AML-193 (cell line): ENCODE results near the gene MCF2L2.
A peak's percentile ranks its signal among the peaks of the same experiment; 100 is the strongest.

Source experiments
- DNase-seq, 2 experiments: peaks; one replicate each; lab custom pipeline; 2025; lab: John Stamatoyannopoulos, UW

Gene MCF2L2

GRCh38 chr3:183293966-183294365 is 134.5 kb downstream of the MCF2L2 start:
- no peak for DNase-seq

- no peak for DNase-seq
Measured at GRCh38 chr3:183291497-183292031, 136.9 kb downstream of the MCF2L2 start.

- DNase-seq, result no peak
Measured at GRCh38 chr3:183290216-183290615, 138.2 kb downstream of the MCF2L2 start.

DNA sequence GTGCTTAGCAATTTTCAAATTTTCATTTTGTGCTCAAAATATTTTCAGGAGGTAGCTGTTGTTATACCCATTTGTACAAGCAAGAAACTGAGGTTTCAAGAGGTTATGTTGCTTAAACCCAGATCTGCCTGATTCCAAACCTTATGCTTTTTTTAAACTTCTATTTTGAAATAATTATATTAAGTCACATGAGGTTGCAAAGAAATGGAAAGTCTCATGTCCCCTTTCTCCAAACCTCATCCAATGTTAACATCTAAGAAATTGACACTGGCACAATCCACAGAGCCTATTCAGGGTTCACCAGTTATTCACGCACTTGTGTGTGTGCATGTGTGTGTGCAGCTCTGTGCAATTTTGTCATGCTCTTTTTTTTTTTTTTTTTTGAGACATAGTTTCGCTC is 140.3 kb downstream of the MCF2L2 start:
- DNase-seq, result no peak

DNA sequence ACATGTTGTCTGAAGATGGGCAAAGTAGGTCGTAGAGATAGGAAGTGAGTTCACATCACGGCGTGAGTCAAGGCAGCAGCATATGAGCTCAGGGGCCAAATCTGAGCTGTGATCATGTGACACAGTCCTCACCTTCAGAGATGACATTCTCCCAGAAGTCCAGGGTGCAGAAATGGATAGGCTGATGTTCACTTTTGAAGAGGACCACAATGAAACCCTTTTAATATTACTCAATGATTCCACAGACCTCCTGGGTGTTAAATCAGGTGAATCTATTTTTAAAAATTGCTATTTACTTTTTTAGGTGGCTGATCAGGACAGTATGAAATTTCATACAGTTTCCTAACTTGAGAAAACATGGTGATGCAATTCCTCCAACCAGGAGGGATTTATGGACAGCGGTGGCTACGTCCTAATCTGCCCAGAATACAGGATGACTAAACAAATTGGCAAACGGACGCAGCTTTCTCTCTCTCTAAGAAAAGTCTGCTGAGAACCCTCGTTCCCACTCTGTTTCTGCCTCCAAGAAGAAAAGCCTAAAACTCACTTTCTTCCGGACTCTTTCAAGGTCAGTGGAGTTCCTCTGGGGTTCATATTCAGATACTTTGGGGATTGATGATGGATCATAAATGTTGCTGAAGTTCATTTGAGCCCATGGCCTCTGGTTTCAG is 141.0 kb downstream of the MCF2L2 start:
- no peak for DNase-seq

DNA sequence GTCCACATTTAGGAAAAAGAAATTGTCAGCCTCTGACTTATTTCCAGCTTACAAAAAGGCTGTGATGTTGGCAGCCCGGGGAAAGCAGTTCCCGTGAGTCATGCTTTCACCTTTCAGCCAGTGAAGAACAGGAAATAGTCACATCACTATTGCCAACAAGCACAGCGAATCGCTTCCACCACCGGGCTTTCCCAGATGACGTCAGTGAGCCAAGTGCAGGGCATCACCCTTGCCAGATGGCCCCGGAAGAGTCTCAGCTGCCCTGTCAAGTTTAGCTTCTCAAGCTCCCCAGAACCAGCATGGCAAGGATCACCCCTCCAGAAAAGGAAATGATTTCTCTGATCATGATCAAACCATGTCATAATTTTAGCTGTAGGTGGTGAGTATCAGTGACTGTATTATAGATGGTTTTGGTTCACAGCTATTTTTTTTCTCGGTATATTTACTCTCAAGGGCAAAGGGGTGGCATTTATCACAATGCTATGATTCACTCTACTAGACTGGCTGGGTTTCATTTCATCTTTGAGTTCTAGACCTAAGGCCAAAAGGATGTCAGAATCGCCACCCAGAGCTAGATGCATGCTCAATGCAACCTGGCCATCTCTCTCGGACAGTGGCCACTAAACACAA is 142.5 kb downstream of the MCF2L2 start:
- peak; percentile 90 to 95 for DNase-seq

DNA sequence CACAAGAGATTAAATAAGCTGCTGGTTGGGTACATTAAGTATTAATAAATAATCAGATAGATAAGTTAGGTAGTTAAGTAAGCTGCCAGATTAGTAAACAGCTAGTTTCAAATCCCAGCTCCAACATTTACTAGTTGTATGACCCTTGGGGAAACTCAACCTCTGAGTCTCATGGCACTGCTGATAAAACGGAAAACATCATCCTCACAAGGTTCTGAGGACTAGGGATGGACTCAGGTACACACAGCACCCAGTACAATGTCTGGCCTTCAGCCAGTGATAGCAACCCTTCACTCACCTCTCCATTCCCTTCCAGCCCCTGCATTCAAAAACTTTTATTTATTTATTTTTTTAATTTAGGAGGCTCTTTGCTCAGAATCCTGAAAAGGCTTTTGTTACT is 143.1 kb downstream of the MCF2L2 start:
- no peak for DNase-seq

GRCh38 chr3:183284570-183284969 is 143.8 kb downstream of the MCF2L2 start:
- no peak for DNase-seq

- no peak for DNase-seq
Measured at GRCh38 chr3:183283886-183284285, 144.5 kb downstream of the MCF2L2 start.

DNA sequence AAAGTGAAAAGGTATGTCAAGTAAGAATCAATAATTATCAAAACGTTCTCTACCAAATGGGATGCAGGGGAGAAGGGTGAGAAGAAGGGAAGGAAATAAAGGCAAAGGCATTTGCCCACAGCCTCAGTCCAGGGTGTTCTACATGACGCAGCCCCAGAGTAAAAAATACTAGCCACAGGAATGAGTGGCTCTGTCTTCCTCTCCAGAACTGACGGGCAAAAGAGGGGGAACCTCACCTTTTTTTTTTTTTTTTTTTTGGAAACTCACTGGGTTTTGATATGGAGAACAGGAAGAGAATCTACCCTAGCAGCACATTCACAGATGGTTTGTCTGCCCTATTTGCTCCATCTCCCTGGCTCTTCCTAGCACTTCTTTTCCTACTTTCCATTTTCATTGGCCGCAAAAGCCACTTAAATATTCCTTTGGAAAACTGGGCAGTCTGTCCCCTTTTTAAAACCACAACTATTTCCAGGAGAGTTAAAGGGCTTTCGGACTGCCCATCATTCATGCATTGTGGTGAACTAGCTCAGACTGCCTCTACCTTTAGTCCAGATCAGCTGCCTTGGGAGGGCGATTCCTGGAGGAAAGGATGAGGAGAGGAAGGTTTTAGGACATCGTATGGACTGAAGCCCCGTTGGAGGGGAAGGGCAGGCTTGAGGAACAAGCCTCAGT is 147.2 kb downstream of the MCF2L2 start:
- DNase-seq, result no peak

- DNase-seq, result no peak
Measured at GRCh38 chr3:183279371-183279770, 149.0 kb downstream of the MCF2L2 start.

DNA sequence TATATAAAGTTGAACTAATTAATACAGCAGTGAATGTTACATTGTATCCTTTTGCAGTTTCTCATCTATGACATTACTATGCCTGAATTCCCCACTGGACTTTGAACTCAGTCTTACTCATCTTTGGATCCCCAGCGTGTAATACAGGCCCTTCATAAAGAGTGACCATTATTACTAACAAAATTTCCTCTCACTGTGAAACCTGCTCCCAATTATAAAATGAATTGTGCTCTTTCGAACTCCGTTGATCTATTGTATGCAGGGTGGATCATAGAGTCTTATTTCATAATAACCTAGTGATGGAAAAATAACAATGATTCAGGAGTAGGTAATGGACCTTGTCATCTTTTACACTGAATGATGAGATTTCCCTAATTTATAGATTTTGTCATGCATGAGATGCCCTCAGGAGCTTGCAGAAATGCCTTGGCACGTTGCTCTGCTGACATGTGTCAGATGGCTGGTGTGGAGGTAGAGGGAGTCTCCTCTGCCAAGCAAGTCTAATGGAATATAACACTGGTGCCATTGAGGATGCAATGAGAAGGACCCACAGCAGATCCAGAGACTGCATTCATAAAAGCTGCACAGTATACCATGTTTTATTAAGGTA is 149.8 kb downstream of the MCF2L2 start:
- DNase-seq, result no peak

GRCh38 chr3:183277260-183277659 is 151.2 kb downstream of the MCF2L2 start:
- no peak for DNase-seq

DNA sequence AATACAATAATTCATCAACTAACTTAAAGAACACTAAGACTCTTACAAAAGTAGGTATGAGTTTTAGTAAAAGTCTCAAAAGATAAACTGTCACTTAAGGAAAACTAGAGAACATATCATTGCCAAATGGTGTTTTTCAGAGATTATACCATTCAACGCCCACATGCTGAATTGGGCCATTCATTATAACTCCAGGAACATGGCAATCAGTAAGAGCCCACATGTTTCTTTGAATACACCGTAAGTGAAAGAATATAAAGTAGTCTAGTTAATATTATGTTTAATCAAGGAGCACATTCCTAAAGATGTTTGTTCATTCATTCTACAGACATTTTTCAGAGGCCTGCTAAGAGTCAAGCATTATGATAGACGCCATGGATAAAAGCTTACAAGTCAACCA is 152.5 kb downstream of the MCF2L2 start:
- no peak for DNase-seq

GRCh38 chr3:183275418-183275817 is 153.0 kb downstream of the MCF2L2 start:
- peak; percentile 91 to 92 for DNase-seq

GRCh38 chr3:183274609-183275008 is 153.8 kb downstream of the MCF2L2 start:
- DNase-seq, result no peak

DNA sequence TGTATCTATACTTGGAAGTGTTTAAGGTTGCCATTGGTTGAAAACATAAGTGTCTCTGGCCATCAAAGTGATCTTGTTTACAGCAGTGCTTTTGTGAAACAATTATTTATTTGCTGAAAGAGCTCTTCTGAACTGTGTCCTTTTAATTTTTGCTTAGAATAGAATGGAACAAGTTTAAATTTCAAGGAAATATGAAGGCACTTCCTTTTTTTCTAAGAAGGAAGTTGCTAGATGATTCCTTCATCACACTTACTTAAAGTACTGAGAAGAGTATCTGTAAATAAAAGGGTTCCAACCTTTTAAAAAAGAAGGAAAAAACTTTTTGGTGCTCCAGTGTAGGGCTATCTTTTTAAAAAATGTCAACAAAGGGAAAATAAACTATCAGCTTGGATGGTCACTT is 155.6 kb downstream of the MCF2L2 start:
- peak; percentile 46 to 57 for DNase-seq

DNA sequence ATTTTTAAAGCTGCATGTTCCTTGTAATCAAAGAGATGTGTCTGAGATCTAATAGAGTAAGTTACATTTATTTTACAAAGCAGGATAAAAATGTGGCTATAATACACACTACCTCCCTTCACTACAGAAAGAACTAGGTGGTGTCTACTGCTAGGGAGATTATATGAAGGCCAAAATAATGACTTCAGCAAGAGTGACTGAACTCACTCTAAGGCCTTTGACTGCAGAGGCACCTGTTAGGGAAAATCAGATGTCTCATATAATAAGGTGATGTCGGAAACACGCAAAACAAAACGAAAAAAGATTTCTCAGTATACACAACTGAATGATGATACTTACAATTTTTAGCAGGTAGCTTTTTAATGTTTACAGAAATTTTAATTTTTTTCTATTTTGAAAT is 156.3 kb downstream of the MCF2L2 start:
- DNase-seq, result no peak

- DNase-seq, result no peak
Measured at GRCh38 chr3:183270344-183270743, 158.1 kb downstream of the MCF2L2 start.

- no peak for DNase-seq
Measured at GRCh38 chr3:183269345-183269744, 159.1 kb downstream of the MCF2L2 start.

GRCh38 chr3:183268366-183268765 is 160.1 kb downstream of the MCF2L2 start:
- no peak for DNase-seq

- no peak for DNase-seq
Measured at GRCh38 chr3:183267140-183267539, 161.3 kb downstream of the MCF2L2 start.

DNA sequence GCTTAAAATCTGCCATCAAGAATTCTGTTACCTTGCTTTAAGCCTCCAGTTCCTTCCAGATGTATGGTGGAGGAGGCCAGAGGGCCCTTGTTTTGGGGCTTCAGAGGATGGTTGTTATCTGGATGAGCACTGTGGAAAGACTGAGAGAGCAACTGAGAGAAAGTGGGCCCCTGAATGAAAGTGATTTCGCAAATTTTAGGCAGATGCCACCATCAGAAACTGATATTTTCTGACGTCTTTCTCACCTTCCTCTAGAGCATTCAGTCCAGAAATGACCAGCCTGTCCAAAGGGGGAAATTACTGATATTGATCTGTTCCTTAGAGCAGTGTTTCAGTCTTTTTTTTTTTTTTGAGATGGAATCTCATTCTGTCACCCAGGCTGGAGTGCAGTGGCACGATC is 162.0 kb downstream of the MCF2L2 start:
- DNase-seq, result no peak
